ENCODE measurements around the gene ANKRD44.

GRCh38 chr2:197055045-197055444 lies 255.5 kb downstream of the ANKRD44 start:
- TF ChIP-seq CTCF (IDR thresholded peaks at IDR 0.05 in 4 of 5, conservative IDR thresholded peaks at IDR 0.05 in 1 of 5) (no peak), POLR2A (IDR thresholded peaks at IDR 0.05) (no peak)

All from gastrocnemius medialis (tissue), 4 donors.